Measurements from ENCODE around the gene GRB14.

- TF ChIP-seq CTCF (IDR thresholded peaks at IDR 0.05; ENCODE audit: low read length) (no peak), EZH2phosphoT487 (IDR thresholded peaks at IDR 0.05; ENCODE audit: low read length) (no peak)
These were observed 53.8 kb downstream of the GRB14 start for GRCh38 chr2:164567335-164567989.

Data from MM.1S (cell line).